H1 (cell line): ENCODE results near the gene GIGYF2. TPM values are rescaled to one million over a fixed set of nuclear protein-coding genes. Genes with fewer than 3 reads are reported as not detected.

ENCODE experiments used
- CTCF ChIA-PET: fragments of 300-600 bp; sonication (Branson Sonifier 250); formaldehyde crosslinking; loops from one replicate; lab custom pipeline; 2021; ENCODE audit not compliant: partially characterized antibody; lab: Charles Lee
- POLR2A ChIA-PET: fragments of 300-600 bp; sonication (Branson Sonifier 250); formaldehyde crosslinking; loops from one replicate; lab custom pipeline; 2021; ENCODE audit warnings: inconsistent platforms; ENCODE audit not compliant: partially characterized antibody; lab: Charles Lee
- DNase-seq, 2 experiments: peaks; one replicate each; pipeline versions ENCODE4 v3.0.0 to v3.0.0-alpha.2; 2010 to 2022; ENCODE audit warnings: low spot score in 2 of 2, low read depth in 1 of 2, mixed read lengths in 1 of 2
- FAIRE-seq: peaks from 2 replicates; lab custom pipeline; 2011; peaks lifted over from hg19 to GRCh38; lab: Jason Lieb, UNC
- H2AFZ ChIP-seq: 2 replicates; pipeline ENCODE4 v1.8.1; 2012; ENCODE audit warnings: low read length, inconsistent platforms
- H2AK5ac ChIP-seq: 2 replicates; pipeline ENCODE4 v1.6.1; 2013; ENCODE audit warnings: low read depth, low read length
- H2BK120ac ChIP-seq: replicated peaks from 2 replicates; pipeline ENCODE3; 2013; ENCODE audit warnings: low read depth, low read length, inconsistent platforms
- H2BK12ac ChIP-seq: 2 replicates; pipeline ENCODE4 v1.6.1; 2013; ENCODE audit warnings: low read depth, low read length
- H2BK15ac ChIP-seq: 2 replicates; pipeline ENCODE4 v1.6.1; 2013; ENCODE audit warnings: low read length
- H2BK20ac ChIP-seq: 2 replicates; pipeline ENCODE4 v1.6.1; 2013; ENCODE audit warnings: low read length
- H2BK5ac ChIP-seq: 2 replicates; pipeline ENCODE4 v1.6.1; 2013; ENCODE audit warnings: low read depth, low read length
- H3K14ac ChIP-seq: 2 replicates; pipeline ENCODE4 v1.6.1; 2013; ENCODE audit warnings: inconsistent platforms; ENCODE audit not compliant: insufficient read length
- H3K18ac ChIP-seq: 2 replicates; pipeline ENCODE4 v1.6.1; 2013; ENCODE audit warnings: low read length; ENCODE audit errors: extremely low read depth
- H3K23ac ChIP-seq: 2 replicates; pipeline ENCODE4 v1.6.1; 2013; ENCODE audit warnings: inconsistent platforms; ENCODE audit not compliant: insufficient read length
- H3K23me2 ChIP-seq: 2 replicates; pipeline ENCODE4 v1.6.1; 2013; ENCODE audit warnings: low read depth, low read length
- H3K27ac ChIP-seq: 2 replicates; pipeline ENCODE4 v1.6.1; 2011; ENCODE audit warnings: low read depth, low read length, inconsistent platforms
- H3K27me3 ChIP-seq, 4 experiments: replicated peaks in 1 of 4; 1 replicate in 1 of 4; 2 replicates in 3 of 4; pipeline versions ENCODE4 v1.6.1 to v1.8.1; 2011 to 2013; ENCODE audit warnings: low read length in 3 of 4, mild to moderate bottlenecking in 3 of 4, inconsistent platforms in 2 of 4, mixed read lengths in 2 of 4, moderate library complexity in 1 of 4; ENCODE audit not compliant: control insufficient read depth in 3 of 4, insufficient read depth in 3 of 4; ENCODE audit errors: extremely low read depth in 1 of 4
- H3K36me3 ChIP-seq, 4 experiments: 2 replicates each; pipeline versions ENCODE4 v1.6.1 to v1.8.1; 2011 to 2013; ENCODE audit warnings: mild to moderate bottlenecking in 4 of 4, low read length in 3 of 4, moderate library complexity in 2 of 4, control low read depth in 1 of 4, inconsistent platforms in 1 of 4; ENCODE audit not compliant: insufficient read depth in 4 of 4, control insufficient read depth in 2 of 4
- H3K4ac ChIP-seq: replicated peaks from 2 replicates; pipeline ENCODE3; 2013; ENCODE audit warnings: low read length, low read depth, mixed read lengths, inconsistent platforms; ENCODE audit not compliant: insufficient read length
- H3K4me1 ChIP-seq, 4 experiments: replicated peaks in 1 of 4; 1 replicate in 1 of 4; 2 replicates in 3 of 4; pipeline versions ENCODE4 v1.6.1 to v1.8.1; 2011 to 2013; ENCODE audit warnings: low read length in 3 of 4, inconsistent platforms in 2 of 4, mixed read lengths in 1 of 4; ENCODE audit not compliant: insufficient read depth in 4 of 4, control insufficient read depth in 3 of 4
- H3K4me2 ChIP-seq, 2 experiments: 2 replicates each; pipeline versions ENCODE4 v1.6.1 to v1.8.1; 2011 to 2013; ENCODE audit warnings: low read depth in 2 of 2, low read length in 2 of 2, control low read depth in 1 of 2, inconsistent platforms in 1 of 2, mild to moderate bottlenecking in 1 of 2; ENCODE audit not compliant: insufficient read depth in 1 of 2
- H3K4me3 ChIP-seq, 4 experiments: fragments of 200-600, 300-600 bp in 1 of 4; sonication (generic), shearing (Covaris generic), sonication (Bioruptor Twin) in 1 of 4; 2 replicates each; pipeline versions ENCODE4 v1.5.1 to v1.8.1; 2011 to 2016; ENCODE audit warnings: low read length in 4 of 4, low read depth in 3 of 4, control low read depth in 2 of 4, inconsistent platforms in 2 of 4, mild to moderate bottlenecking in 2 of 4, mixed read lengths in 1 of 4, moderate library complexity in 1 of 4; ENCODE audit not compliant: insufficient read depth in 2 of 4; ENCODE audit errors: extremely low read depth in 1 of 4
- H3K56ac ChIP-seq: replicated peaks from 2 replicates; pipeline ENCODE3; 2013; ENCODE audit warnings: low read depth, mild to moderate bottlenecking, mixed read lengths, low read length, inconsistent platforms; ENCODE audit not compliant: insufficient read length
- H3K79me1 ChIP-seq: 2 replicates; pipeline ENCODE4 v1.6.1; 2013; ENCODE audit warnings: low read depth, low read length, control low read depth
- H3K79me2 ChIP-seq, 2 experiments: 2 replicates each; pipeline versions ENCODE4 v1.6.1 to v1.8.1; 2012 to 2013; ENCODE audit warnings: low read length in 2 of 2, mild to moderate bottlenecking in 2 of 2, inconsistent platforms in 1 of 2; ENCODE audit not compliant: insufficient read depth in 2 of 2, control insufficient read depth in 1 of 2
- H3K9ac ChIP-seq, 4 experiments: replicated peaks in 1 of 4; 1 replicate in 1 of 4; 2 replicates in 3 of 4; pipeline versions ENCODE4 v1.6.1 to v1.8.1; 2011 to 2013; ENCODE audit warnings: low read depth in 3 of 4, low read length in 3 of 4, control low read depth in 2 of 4, mild to moderate bottlenecking in 2 of 4, moderate library complexity in 2 of 4, inconsistent platforms in 1 of 4; ENCODE audit errors: extremely low read depth in 1 of 4
- H3K9me3 ChIP-seq, 2 experiments: 2 replicates each; pipeline versions ENCODE4 v1.6.1 to v1.8.1; 2012 to 2013; ENCODE audit warnings: mild to moderate bottlenecking in 2 of 2, moderate library complexity in 2 of 2, control low read depth in 1 of 2, inconsistent platforms in 1 of 2, low read depth in 1 of 2, low read length in 1 of 2, mixed read lengths in 1 of 2; ENCODE audit not compliant: insufficient read depth in 2 of 2
- H4K20me1 ChIP-seq, 2 experiments: replicated peaks in 1 of 2; 2 replicates each; pipeline versions ENCODE3 to v1.8.1; 2011 to 2013; ENCODE audit warnings: inconsistent platforms in 2 of 2, low read length in 2 of 2, mild to moderate bottlenecking in 1 of 2; ENCODE audit not compliant: insufficient read depth in 2 of 2, control insufficient read depth in 1 of 2
- H4K5ac ChIP-seq: 2 replicates; pipeline ENCODE4 v1.6.1; 2013; ENCODE audit warnings: low read length, low read depth, mixed read lengths, inconsistent platforms; ENCODE audit not compliant: insufficient read length
- H4K8ac ChIP-seq: 2 replicates; pipeline ENCODE4 v1.8.0; 2013; ENCODE audit warnings: mild to moderate bottlenecking, moderate library complexity, low read length, inconsistent platforms; ENCODE audit not compliant: insufficient read depth; ENCODE audit errors: extremely low read depth
- H4K91ac ChIP-seq: replicated peaks from 2 replicates; pipeline ENCODE3; 2013; ENCODE audit warnings: low read length, mixed read lengths, inconsistent platforms; ENCODE audit not compliant: insufficient read length
- ASH2L ChIP-seq: fragments of 200-600, 300-600 bp; sonication (generic); IDR thresholded peaks from one replicate; pipeline ENCODE4 v1.7.1; 2017; ENCODE audit warnings: low read length
- BACH1 ChIP-seq: IDR thresholded peaks from 2 replicates; pipeline ENCODE4 v1.6.1; 2012; ENCODE audit warnings: low read length, improper control_type of control experiment
- KDM4A ChIP-seq: IDR thresholded peaks from one replicate; pipeline ENCODE4 v1.7.1; 2012; ENCODE audit warnings: low read depth, mild to moderate bottlenecking, moderate library complexity, low read length, inconsistent platforms; ENCODE audit not compliant: severe bottlenecking
- SIX5 ChIP-seq: IDR thresholded peaks from 2 replicates; pipeline ENCODE4 v1.6.1; 2011; ENCODE audit warnings: mild to moderate bottlenecking, low read depth, low read length
- WGBS, 2 experiments: shearing (Covaris generic) in 1 of 2; methylation state at CpG; one replicate each; pipeline versions ENCODE4 v1.1.6 to v1.1.7; 2013 to 2015; ENCODE audit warnings: low lambda C conversion rate in 2 of 2, mixed read lengths in 2 of 2, inconsistent platforms in 1 of 2, low coverage in 1 of 2, missing lambda C conversion rate in 1 of 2; ENCODE audit not compliant: insufficient replicate concordance in 2 of 2, insufficient coverage in 1 of 2, insufficient read length in 1 of 2; ENCODE audit errors: extremely low coverage in 1 of 2, missing lambda C conversion rate in 1 of 2; 5-methylcytosine and 5-hydroxymethylcytosine counted together
- polyA plus RNA-seq, 7 experiments: library from polyadenylated mRNA; depleted of rRNA in 3 of 7; stranded (reverse) in 5 of 7; unstranded in 2 of 7; fragments of >200 nt in 5 of 7; fragments of 200-250 nt in 2 of 7; gene quantifications; 1 replicate in 5 of 7; 2 replicates in 1 of 7; 4 replicates in 1 of 7; pipeline versions ENCODE4 v1.2.1 to v1.2.3, GENCODE V29; 2011 to 2013; ENCODE audit warnings: missing spikeins in 2 of 7, mixed read lengths in 2 of 7
- total RNA-seq: library from RNA; stranded (reverse); fragmentation: NEBNext Ultra II Directional; extraction: Animal tissue kit (Norgen Biotek cat#: 25700); gene quantifications from 2 replicates; pipeline ENCODE4 v1.2.1, GENCODE V29; 2021

The GIGYF2 gene
- total and polyA plus RNA-seq, 2 of the 8 experiments (the other 6 are each of a cell fraction or from before 2014, with no cell fraction given), result 22.3 to 62.0 TPM

DNA sequence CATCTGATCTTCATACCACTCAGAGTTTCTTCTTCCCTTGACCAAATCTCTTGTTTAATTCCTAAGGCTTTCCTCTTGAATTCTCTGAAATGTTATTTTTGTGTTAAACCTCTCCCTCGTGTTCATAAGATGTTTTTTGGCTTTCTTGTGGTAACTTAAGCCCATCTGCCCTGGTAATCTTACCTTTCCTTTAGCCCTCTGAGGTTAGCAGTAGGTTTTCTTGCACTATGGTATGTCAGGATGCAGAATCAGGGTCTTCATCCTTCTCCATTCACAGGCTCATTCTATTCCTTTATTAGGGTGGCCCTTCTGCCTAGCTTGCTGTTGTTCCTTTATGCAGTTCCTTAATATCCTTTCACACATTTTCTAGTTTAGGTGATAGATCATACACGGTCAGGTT lies 24.1 kb downstream of the GIGYF2 start:
- H3K27ac ChIP-seq, result no peak overlapping the region
- H3K56ac ChIP-seq, result no peak overlapping the region
- peaks cover 3 to 14% of the 10 kb centered on the region in 2 experiments for H4K20me1 ChIP-seq
- no peaks in the 10 kb centered on the region for H3K9me3 ChIP-seq
- H3K79me1 ChIP-seq, result peaks cover 5% of the 10 kb centered on the region
- FAIRE-seq (no peak), DNase-seq (no peak)
- H3K79me2 ChIP-seq, result peaks cover 0 to 72% of the 10 kb centered on the region in 2 experiments; a peak in 2 of 4 replicates
- H4K5ac ChIP-seq, result no peak overlapping the region
- H2BK15ac ChIP-seq, result no peak overlapping the region
- H3K36me3 ChIP-seq, result peaks cover 0 to 29% (median 4%) of the 10 kb centered on the region in 4 experiments; a peak in 3 of 8 replicates
- TF ChIP-seq SIX5 (no peak), BACH1 (no peak), ASH2L (no peak), KDM4A (no peak)
- no peaks in the 10 kb centered on the region for H3K27me3 ChIP-seq
- no peak overlapping the region for H3K4me2 ChIP-seq
- POLR2A ChIA-PET, result no interaction called here
- no peak overlapping the region for H2BK12ac ChIP-seq
- H4K8ac ChIP-seq, result no peak overlapping the region
- H3K23me2 ChIP-seq, result no peaks in the 10 kb centered on the region
- no peak overlapping the region for H3K4me3 ChIP-seq
- H3K18ac ChIP-seq, result no peak overlapping the region
- H4K91ac ChIP-seq, result no peak overlapping the region
- no peak overlapping the region for H2BK120ac ChIP-seq
- no peak overlapping the region for H3K4ac ChIP-seq
- 73% methylated on average over 2 of the region's 2 CpGs; no CpG with 5 or more reads in 1 of the 2 experiments for WGBS, 2 experiments
- H2AFZ ChIP-seq, result no peak overlapping the region
- no peaks in the 10 kb centered on the region for H3K4me1 ChIP-seq
- H3K9ac ChIP-seq, result no peak overlapping the region
- no peak overlapping the region for H3K14ac ChIP-seq
- H2BK5ac ChIP-seq, result no peak overlapping the region
- no peak overlapping the region for H2BK20ac ChIP-seq
- no peak overlapping the region for H2AK5ac ChIP-seq
- no peak overlapping the region for H3K23ac ChIP-seq
- CTCF ChIA-PET, result no interaction called here
